Natural killer cell (primary cell): ENCODE measurements around the gene RLN3. TPM values are rescaled to one million over a fixed set of nuclear protein-coding genes. Genes with fewer than 3 reads are reported as not detected.
A peak's percentile ranks its signal among the peaks of the same experiment; 100 is the strongest.

Experiments used
- ATAC-seq, 3 donors: fragments of 150-1000 bp in 2 of 3; fragments of 200-7000 bp in 1 of 3; cut with Tn5 transposase; 1 replicate in 1 of 3; 2 replicates in 2 of 3; pipeline ENCODE4 v1.10.0; 2021; ENCODE audit warnings: mild to moderate bottlenecking in 2 of 3, moderate library complexity in 2 of 3
- DNase-seq, 2 donors: peaks; one replicate each; pipeline versions ENCODE4 v3.0.0 to v3.0.0-alpha.2; 2013 to 2021; ENCODE audit warnings: mixed read lengths in 1 of 2
- H3K27ac ChIP-seq: one replicate; pipeline ENCODE4 v1.5.1; 2013; ENCODE audit warnings: mild to moderate bottlenecking, low read length
- H3K27me3 ChIP-seq: one replicate; pipeline ENCODE4 v1.6.1; 2013; ENCODE audit warnings: low read length; ENCODE audit not compliant: control insufficient read depth, insufficient read depth
- H3K36me3 ChIP-seq: one replicate; pipeline ENCODE4 v1.6.1; 2013; ENCODE audit warnings: low read length; ENCODE audit not compliant: control insufficient read depth, insufficient read depth
- H3K4me1 ChIP-seq: one replicate; pipeline ENCODE4 v1.6.1; 2013; ENCODE audit warnings: low read length; ENCODE audit not compliant: control insufficient read depth, insufficient read depth
- H3K4me3 ChIP-seq: one replicate; pipeline ENCODE4 v1.5.1; 2013; ENCODE audit warnings: low read length
- H3K9me3 ChIP-seq: one replicate; pipeline ENCODE4 v1.6.1; 2013; ENCODE audit warnings: low read length; ENCODE audit not compliant: control insufficient read depth, insufficient read depth
- H3K27ac Mint-ChIP-seq, 2 donors: one replicate each; pipeline ENCODE4 v1.8.0; 2022; ENCODE audit warnings: mild to moderate bottlenecking in 2 of 2, mixed read lengths in 2 of 2, moderate library complexity in 1 of 2
- H3K27me3 Mint-ChIP-seq, 2 donors: one replicate each; pipeline ENCODE4 v1.8.0; 2022; ENCODE audit warnings: low read depth in 2 of 2, mixed read lengths in 2 of 2
- H3K36me3 Mint-ChIP-seq: one replicate; pipeline ENCODE4 v1.8.0; 2022; ENCODE audit warnings: mixed read lengths
- H3K4me1 Mint-ChIP-seq, 2 donors: one replicate each; pipeline ENCODE4 v1.8.0; 2022; ENCODE audit warnings: mixed read lengths in 2 of 2
- H3K4me3 Mint-ChIP-seq: one replicate; pipeline ENCODE4 v1.8.0; 2022; ENCODE audit warnings: mild to moderate bottlenecking, moderate library complexity, mixed read lengths
- H3K9me3 Mint-ChIP-seq, 2 donors: one replicate each; pipeline ENCODE4 v1.8.0; 2022; ENCODE audit warnings: mixed read lengths in 2 of 2
- CTCF ChIP-seq: fragments of 200-600 bp; IDR thresholded peaks from one replicate; pipeline ENCODE4 v1.8.0; 2022; ENCODE audit warnings: antibody characterized with exemption
- WGBS: methylation state at CpG from one replicate; pipeline ENCODE4 v1.1.7; 2013; ENCODE audit warnings: missing lambda C conversion rate; ENCODE audit not compliant: insufficient coverage; 5-methylcytosine and 5-hydroxymethylcytosine counted together
- intact Hi-C: fragments of 100-400 bp; cut with micrococcal nuclease; formaldehyde crosslinking; loops from one replicate; pipeline ENCODE4 v1.14.2; 2022
- total RNA-seq, 4 donors: library from RNA; stranded (reverse); fragments of 120-200 nt in 1 of 4; gene quantifications; one replicate each; pipeline versions ENCODE4 v1.2.3 to v1.2.4, GENCODE V29; 2013 to 2022

Gene RLN3
- total RNA-seq, 3 donors from 2014 or later (not counting 1 experiment from before 2014, with no cell fraction given), result not detected

GRCh38 chr19:13987101-13987890, 40.7 kb upstream of the RLN3 start:
- Mint-ChIP-seq H3K27ac (peak overlapping the region; percentile 97 to 98), H3K4me3 (peak overlapping the region; percentile 79), H3K9me3 (no peaks in the 10 kb centered on the region), H3K27me3 (no peaks in the 10 kb centered on the region), H3K36me3 (no peaks in the 10 kb centered on the region), H3K4me1 (peaks cover 29 to 48% of the 10 kb centered on the region in 2 donors)
- intact Hi-C loops, result loop anchor here (2.0 to 5.0 kb wide), 4 partner anchors 34 to 106 kb away; partner anchors contain the start of genes DCAF15 and IL27RA
- DNase-seq (no peak), ATAC-seq (no peak)
- no peaks in the 10 kb centered on the region for H3K27me3 ChIP-seq
- H3K9me3 ChIP-seq, result no peaks in the 10 kb centered on the region
- peaks cover 11% of the 10 kb centered on the region for H3K36me3 ChIP-seq
- peak overlapping the region; percentile 100 for H3K27ac ChIP-seq
- peak overlapping the region; percentile 17 for H3K4me3 ChIP-seq
- 44% methylated on average over 17 of the region's 17 CpGs for WGBS
- peaks cover 54% of the 10 kb centered on the region for H3K4me1 ChIP-seq
- no peak for TF ChIP-seq CTCF

- no peak overlapping the region for H3K27ac ChIP-seq
These were observed 38.5 kb upstream of the RLN3 start for GRCh38 chr19:13989487-13989886.

GRCh38 chr19:13990085-13990484, 37.9 kb upstream of the RLN3 start:
- H3K27me3 ChIP-seq, result no peaks in the 10 kb centered on the region
- 95% methylated on average over 8 of the region's 8 CpGs for WGBS

More at GRCh38 chr19:13989487-13989886, 38.5 kb upstream of the RLN3 start:
- H3K4me1 Mint-ChIP-seq, result peaks cover 29 to 49% of the 10 kb centered on the region in 2 donors
- intact Hi-C loops, result loop anchor here (5.0 kb wide), 1 partner anchor 43 kb away; the partner anchor contains the start of gene IL27RA
- Histone ChIP-seq H3K4me3 (no peak overlapping the region), H3K36me3 (peaks cover 16% of the 10 kb centered on the region), H3K4me1 (peaks cover 41% of the 10 kb centered on the region), H3K9me3 (no peaks in the 10 kb centered on the region), H3K27me3 (no peaks in the 10 kb centered on the region)
- H3K36me3 Mint-ChIP-seq, result no peaks in the 10 kb centered on the region
- no peak overlapping the region for H3K4me3 Mint-ChIP-seq
- WGBS, result 95% methylated on average over 5 of the region's 7 CpGs
- peak overlapping the region; percentile 67 to 98 for H3K27ac Mint-ChIP-seq
- no peaks in the 10 kb centered on the region for H3K9me3 Mint-ChIP-seq
- no peak for TF ChIP-seq CTCF
- no peak for ATAC-seq
- no peaks in the 10 kb centered on the region for H3K27me3 Mint-ChIP-seq
- DNase-seq, result no peak

More at GRCh38 chr19:13990085-13990484, 37.9 kb upstream of the RLN3 start:
- ATAC-seq (no peak), DNase-seq (no peak)
- H3K36me3 ChIP-seq, result peaks cover 16% of the 10 kb centered on the region
- Mint-ChIP-seq H3K9me3 (no peaks in the 10 kb centered on the region), H3K4me1 (peaks cover 28 to 48% of the 10 kb centered on the region in 2 donors), H3K36me3 (no peaks in the 10 kb centered on the region), H3K27ac (peak overlapping the region; percentile 67 to 98), H3K4me3 (no peak overlapping the region), H3K27me3 (no peaks in the 10 kb centered on the region)
- H3K9me3 ChIP-seq, result no peaks in the 10 kb centered on the region
- H3K27ac ChIP-seq, result no peak overlapping the region
- TF ChIP-seq CTCF, result no peak
- intact Hi-C loops, result no loop called here
- H3K4me3 ChIP-seq, result no peak overlapping the region
- peaks cover 35% of the 10 kb centered on the region for H3K4me1 ChIP-seq
